ENCODE data around the gene U2AF1L4. TPM values are rescaled to one million over a fixed set of nuclear protein-coding genes. Genes with fewer than 3 reads are reported as not detected.
A peak's percentile ranks its signal among the peaks of the same experiment; 100 is the strongest.

Gene U2AF1L4, protein sequence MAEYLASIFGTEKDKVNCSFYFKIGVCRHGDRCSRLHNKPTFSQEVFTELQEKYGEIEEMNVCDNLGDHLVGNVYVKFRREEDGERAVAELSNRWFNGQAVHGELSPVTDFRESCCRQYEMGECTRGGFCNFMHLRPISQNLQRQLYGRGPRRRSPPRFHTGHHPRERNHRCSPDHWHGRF
- total RNA-seq: 10 to 100 TPM; 19.7 to 32.4 (median 32.1) TPM
- long read RNA-seq, donor 1, partial matches to known transcripts: 11 of 21 reads
- long read RNA-seq, donor 1, other reads (novel, unspliced or antisense): 10 of 21 reads
- long read RNA-seq, donor 2, partial matches to known transcripts: 1 of 12 reads
- long read RNA-seq, donor 2, other reads (novel, unspliced or antisense): 11 of 12 reads

DNA sequence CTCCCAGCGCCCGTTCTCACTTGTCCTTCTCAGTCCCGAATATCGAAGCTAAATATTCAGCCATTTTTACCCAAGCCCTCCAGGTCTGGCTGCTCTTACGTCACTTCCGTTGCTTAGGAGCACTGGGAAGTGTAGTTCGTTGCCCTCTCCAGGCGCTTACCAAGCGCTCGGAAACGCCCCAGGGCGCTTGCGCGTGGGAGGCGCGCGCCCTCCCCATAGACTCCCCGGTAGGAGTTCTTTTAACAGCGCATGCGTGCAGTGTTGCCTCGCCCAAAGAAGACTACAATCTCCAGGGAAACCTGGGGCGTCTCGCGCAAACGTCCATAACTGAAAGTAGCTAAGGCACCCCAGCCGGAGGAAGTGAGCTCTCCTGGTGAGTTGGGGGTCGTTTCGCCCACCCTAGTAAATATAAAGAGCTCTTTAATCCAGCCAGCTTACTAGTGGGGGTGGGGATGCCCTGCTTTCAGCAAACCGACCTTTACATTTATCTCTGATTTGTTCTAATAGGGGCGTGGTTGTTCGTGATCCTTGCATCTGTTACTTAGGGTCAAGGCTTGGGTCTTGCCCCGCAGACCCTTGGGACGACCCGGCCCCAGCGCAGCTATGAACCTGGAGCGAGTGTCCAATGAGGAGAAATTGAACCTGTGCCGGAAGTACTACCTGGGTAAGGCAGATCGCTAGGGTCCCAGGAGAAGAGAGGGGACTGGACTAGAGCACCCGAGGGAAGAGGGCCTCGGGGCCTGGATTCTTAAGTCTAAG is at the start of gene U2AF1L4, which contains the start of gene PSENEN:
U2AF1L4 (minus strand) TSS at position 91 of the 759 bp plus-strand sequence; CDS start at position 64, 27 bp downstream.
PSENEN (plus strand) TSS at position 324 of the 759 bp plus-strand sequence; CDS start at position 604, 280 bp downstream.
- H3K36me3 ChIP-seq (ENCODE audit: low read depth): no peaks in the 10 kb centered on the region
- intact Hi-C loops (cut with DNase I, micrococcal nuclease): no loop called here
- H3K4me1 ChIP-seq (ENCODE audit: low read depth): peaks cover 28% of the 10 kb centered on the region
- no peaks in the 10 kb centered on the region for H3K9me3 ChIP-seq
- TF ChIP-seq, protein P1, sequence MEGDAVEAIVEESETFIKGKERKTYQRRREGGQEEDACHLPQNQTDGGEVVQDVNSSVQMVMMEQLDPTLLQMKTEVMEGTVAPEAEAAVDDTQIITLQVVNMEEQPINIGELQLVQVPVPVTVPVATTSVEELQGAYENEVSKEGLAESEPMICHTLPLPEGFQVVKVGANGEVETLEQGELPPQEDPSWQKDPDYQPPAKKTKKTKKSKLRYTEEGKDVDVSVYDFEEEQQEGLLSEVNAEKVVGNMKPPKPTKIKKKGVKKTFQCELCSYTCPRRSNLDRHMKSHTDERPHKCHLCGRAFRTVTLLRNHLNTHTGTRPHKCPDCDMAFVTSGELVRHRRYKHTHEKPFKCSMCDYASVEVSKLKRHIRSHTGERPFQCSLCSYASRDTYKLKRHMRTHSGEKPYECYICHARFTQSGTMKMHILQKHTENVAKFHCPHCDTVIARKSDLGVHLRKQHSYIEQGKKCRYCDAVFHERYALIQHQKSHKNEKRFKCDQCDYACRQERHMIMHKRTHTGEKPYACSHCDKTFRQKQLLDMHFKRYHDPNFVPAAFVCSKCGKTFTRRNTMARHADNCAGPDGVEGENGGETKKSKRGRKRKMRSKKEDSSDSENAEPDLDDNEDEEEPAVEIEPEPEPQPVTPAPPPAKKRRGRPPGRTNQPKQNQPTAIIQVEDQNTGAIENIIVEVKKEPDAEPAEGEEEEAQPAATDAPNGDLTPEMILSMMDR (IDR thresholded peaks at IDR 0.05): no peak
- peak within 1 kb of the TSS; percentile 80 for H3K4me3 ChIP-seq
- DNase-seq (peak; percentile 96 to 99 (median 96)), ATAC-seq (peak; percentile 77)

DNA sequence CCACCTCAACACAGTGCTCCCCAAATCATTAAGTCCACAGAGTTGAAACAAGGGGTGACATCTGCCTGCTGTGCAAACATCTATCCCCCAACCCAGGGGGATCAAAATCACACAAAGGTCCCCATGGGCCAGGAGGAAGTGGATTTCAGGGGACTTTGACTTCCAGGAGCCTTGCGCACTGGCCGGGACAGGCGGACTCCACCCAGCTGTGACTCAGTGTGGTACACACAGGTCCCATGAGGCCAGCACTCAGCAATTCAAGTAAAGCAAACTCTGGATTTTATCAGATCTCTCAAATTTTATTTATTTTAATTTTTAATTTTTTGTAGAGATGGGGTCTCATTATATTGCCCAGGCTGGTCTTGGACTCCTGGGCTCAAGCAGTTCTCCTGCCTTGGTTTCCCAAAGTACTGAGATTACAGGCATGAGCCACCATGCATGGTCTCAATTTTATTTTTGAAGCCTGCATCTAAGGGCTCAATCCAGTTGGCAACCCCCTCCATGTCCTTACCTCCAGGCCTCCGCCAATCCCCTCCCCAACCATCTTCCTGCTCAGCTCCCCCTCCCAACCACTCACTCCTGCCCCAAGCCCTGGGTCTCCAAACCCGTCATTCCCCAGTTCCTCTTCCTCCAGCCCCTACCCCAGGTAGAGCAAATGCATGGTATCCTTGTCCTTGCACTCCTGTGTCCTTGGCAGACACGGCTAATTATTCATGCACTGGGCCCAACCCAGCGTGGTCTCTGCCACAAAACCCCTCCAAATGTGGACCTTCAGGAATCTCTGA is 48.4 kb upstream of the U2AF1L4 start:
- no peak overlapping the region for H3K4me3 ChIP-seq
- no peaks in the 10 kb centered on the region for H3K36me3 ChIP-seq (ENCODE audit: low read depth)
- peak; percentile 65 for ATAC-seq
- TF ChIP-seq, protein P1 (IDR thresholded peaks at IDR 0.05): no peak
- intact Hi-C loops (cut with DNase I, micrococcal nuclease): no loop called here
- no peak for DNase-seq
- no peaks in the 10 kb centered on the region for H3K9me3 ChIP-seq
- H3K4me1 ChIP-seq (ENCODE audit: low read depth): no peaks in the 10 kb centered on the region

DNA sequence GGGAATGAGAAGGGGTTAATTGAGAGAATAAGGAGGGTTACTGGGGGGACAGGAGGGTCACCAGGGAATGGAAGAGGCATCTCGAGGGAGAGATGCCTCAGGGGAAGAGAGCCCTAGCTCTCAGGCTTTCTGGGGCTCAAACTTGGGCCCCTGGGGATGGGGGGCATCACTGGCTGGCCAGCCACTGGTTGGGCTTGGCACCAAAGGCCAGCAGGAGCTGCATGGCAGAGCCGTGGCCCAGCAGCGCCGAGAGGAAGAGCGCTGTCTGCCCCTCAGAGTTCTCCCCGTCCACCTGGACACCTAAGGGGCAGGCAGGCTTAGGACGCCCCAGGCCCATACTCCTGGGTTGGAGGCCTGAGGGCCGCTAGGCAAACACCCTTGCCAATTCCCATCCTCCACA is 47.7 kb upstream of the U2AF1L4 start:
- H3K9me3 ChIP-seq: no peaks in the 10 kb centered on the region
- no peaks in the 10 kb centered on the region for H3K36me3 ChIP-seq (ENCODE audit: low read depth)
- ATAC-seq: no peak
- TF ChIP-seq, protein P1 (IDR thresholded peaks at IDR 0.05): no peak
- no peak for DNase-seq
- intact Hi-C loops (cut with DNase I, micrococcal nuclease): no loop called here
- no peak overlapping the region for H3K4me3 ChIP-seq
- no peaks in the 10 kb centered on the region for H3K4me1 ChIP-seq (ENCODE audit: low read depth)

DNA sequence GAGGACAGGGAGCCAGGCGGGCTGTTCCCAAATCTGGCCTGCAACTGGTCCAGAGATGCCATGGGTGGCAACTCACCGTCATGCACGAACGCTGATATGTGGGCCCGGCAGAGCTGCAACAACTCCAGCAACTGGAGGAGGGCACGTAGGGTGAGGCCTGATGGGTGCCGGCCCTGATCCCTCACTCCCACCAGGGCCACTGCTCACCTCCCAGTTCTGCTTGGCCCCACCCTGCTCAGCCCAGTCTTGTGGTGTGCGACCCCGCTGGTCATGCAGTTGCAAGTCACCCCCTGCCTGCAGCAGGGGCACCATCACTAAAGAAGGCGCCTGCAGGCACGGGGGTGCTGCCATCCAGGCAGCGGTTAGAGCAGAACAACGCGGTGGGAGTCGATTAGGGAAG is 47.1 kb upstream of the U2AF1L4 start:
- ATAC-seq: no peak
- Histone ChIP-seq H3K9me3 (no peaks in the 10 kb centered on the region), H3K36me3 (ENCODE audit: low read depth) (no peaks in the 10 kb centered on the region), H3K4me1 (ENCODE audit: low read depth) (no peaks in the 10 kb centered on the region), H3K4me3 (no peak overlapping the region)
- TF ChIP-seq, protein P1 (IDR thresholded peaks at IDR 0.05): no peak
- DNase-seq: no peak
- intact Hi-C loops (cut with DNase I, micrococcal nuclease): no loop called here

DNA sequence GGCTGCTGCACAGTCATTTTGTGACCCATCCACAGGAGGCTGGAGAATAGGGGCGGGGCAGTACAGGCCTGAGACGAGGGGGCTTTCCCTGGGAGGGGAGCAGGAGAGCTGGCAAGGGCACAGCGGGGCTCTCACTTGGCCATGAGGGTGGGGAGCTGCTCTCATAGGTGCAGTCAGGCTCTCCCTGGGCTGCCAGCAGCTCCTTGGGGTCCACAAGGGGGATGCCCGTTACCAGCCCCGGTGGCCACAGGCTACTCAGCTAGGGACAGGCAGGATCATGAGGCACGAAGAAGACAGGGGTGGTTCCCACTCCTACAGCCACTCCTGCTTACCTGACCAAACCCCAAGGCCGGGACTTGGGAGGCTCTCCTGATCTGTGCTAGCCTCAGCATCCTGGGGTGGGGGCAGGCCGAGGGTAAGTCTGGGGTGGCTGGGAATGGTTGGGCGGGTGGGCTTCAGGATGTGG is 46.6 kb upstream of the U2AF1L4 start:
- H3K9me3 ChIP-seq: no peaks in the 10 kb centered on the region
- no peaks in the 10 kb centered on the region for H3K4me1 ChIP-seq (ENCODE audit: low read depth)
- intact Hi-C loops (cut with DNase I, micrococcal nuclease): no loop called here
- TF ChIP-seq, protein P1 (IDR thresholded peaks at IDR 0.05): no peak
- no peak overlapping the region for H3K4me3 ChIP-seq
- no peaks in the 10 kb centered on the region for H3K36me3 ChIP-seq (ENCODE audit: low read depth)
- no peak for DNase-seq
- ATAC-seq: no peak
